HG03565 (cell line): ENCODE data around the gene RASSF8.
A peak's percentile ranks its signal among the peaks of the same experiment; 100 is the strongest.

ENCODE experiments used
- ATAC-seq: cut with Tn5 transposase; IDR thresholded peaks from one replicate; pipeline ENCODE4 v1.9.1; 2021; ENCODE audit warnings: mild to moderate bottlenecking, moderate library complexity; ENCODE audit not compliant: unreplicated experiment

The RASSF8 gene

DNA sequence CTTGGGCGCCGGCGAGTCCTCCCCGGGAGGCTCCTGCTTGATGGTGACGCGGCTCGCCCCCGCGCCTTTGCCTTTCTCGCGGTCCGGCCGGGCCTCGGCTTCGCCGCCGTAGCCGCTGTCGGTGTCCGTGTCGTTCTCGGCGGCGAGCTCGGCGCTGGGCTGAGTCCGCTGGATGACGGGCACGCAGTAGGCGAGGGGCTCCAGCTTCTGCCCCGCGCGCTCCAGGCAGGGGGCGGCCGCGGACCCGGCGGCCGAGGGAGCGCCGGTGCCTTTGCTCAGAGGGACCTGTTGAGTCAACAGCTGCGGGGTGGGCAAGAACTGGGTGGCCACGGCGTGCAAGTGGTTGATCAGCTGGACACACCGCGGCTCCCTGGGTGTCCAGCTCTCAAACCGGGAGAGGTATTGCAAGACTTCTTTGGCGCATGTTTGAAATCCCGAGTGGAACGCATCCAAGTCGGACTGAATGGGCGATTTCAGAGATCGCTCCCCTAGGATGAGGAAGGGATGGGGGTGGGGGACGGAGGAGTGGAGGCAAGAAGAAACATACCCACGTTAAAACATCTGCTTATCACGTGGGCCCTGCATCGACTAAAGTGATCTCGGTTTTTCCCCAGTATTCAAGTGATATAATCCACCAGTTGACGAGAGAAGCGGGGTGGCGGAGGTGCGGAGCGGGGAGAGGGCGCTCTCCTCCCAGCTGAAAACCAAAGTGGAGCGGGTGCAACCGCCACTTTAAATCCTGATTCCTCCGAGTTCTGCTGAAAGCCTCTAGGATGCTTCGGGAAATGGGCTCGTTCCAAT lies 164.4 kb downstream of the RASSF8 start:
- ATAC-seq = no peak

DNA sequence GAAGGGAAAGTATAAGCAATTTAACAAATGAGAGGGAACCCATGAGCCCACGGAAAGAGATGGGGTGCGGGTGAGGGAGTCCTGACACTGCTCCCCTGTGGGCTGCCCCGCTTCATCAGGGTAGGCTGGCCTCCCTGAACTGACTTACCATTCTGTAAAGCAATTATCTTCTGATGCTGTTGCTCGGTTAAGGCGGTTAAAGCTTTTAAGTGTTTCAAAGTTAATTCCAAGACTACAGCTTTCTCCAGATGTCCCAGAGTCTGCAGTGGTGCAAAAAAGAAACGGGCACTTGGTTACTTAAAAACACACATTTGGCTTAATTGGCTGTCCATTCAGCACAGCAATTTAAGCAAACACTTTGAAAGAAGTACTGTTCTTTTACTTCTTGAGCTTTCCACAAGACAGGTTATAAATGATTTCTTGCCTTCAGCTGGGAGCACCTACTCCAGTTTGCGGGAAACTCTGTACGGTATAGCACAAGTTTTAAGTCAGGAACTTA lies 165.0 kb downstream of the RASSF8 start:
- no peak for ATAC-seq

DNA sequence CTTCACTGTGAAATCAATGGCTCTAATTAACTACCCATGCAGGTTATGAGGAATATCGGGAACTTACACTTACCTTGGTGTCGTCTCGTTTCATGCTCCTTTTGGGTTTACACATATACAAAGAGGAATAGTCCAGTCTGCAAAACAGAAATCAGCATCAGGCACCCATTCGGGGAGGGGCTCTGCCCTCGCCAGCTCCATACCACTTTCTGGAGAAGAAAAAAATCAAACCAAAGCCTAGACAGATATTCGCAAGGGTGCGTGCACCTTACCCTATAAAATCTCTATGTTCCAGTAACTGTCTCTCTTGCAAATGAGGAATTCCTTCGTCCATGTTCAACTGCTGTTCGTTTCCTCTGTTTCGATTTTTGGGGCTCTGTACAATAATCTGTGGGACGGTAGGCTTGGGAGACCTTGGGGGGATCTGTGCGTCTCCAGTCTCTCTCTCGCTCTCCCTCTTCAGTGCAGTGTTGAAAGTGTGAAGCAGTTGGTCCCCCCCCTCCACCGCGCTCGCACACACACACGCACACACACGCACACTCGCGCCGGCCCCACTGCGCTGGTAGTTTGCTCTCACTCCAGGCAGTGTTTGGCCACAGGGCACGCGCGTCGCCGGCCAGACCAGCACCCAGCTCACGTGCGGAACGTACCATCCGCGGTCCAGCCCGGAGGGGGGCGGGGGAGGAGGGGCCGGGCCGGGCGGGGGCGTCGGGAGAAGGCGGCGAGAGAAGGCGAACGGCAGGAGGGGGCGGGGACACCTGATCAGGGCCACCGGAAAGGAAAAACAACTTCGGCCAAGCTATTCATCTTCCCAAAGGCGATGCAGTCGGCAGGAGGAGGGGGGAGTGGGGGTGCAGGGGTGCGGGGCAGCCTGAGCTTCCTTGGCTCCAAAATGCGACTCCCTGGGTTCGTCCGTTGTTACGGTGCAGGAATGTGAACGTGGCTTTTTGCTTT lies 166.2 kb downstream of the RASSF8 start, which contains the start of gene BHLHE41:
Gene BHLHE41 (minus strand): TSS at position 592 of the 954 bp plus-strand sequence. CDS start 258 bp downstream, at position 334.
- ATAC-seq = no peak

DNA sequence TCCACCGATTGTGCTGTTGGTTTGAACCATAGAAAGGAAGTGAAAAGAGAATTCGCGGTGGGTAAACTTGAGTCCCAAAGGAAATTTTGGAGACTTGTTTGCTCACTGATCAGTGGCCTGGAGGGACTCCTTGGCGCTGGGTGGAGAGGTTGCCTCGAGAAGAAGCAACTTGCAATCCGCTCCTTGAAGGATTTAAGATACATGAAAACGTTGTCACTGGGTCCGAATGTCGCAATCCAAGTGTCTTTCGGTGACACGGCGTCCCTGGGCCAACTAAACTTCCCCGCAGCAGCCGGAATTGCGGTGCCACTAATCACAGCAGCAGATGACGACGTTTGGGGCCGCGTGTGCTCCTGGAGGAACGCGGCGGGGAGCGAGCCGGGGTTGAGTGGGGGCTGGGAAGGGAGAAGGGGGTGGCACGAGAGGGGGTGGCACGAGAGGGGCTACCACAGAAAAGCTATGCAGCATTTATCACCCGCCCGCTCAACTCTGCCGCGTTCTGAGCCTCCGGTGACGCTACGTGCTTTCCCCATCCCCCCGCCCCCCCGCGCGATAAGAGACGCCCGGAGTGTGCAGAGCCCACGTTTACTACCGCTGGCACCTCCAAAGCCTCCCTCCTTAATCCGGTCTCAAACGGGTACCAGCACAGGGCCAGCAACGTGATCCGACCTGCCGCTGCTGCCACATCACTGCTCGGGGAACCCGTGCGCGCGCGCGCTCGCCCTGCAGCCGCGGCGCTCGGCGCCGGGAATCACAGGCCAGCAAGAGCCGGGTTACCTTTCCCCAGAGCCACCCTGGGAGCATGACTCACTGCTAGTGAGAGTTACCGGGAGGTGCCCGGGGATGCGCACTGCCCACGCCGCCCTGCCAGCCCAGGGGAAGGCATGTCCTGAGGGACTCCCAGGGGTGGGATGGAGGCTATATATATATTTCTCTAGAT lies 167.2 kb downstream of the RASSF8 start:
- ATAC-seq = peak; percentile 14

DNA sequence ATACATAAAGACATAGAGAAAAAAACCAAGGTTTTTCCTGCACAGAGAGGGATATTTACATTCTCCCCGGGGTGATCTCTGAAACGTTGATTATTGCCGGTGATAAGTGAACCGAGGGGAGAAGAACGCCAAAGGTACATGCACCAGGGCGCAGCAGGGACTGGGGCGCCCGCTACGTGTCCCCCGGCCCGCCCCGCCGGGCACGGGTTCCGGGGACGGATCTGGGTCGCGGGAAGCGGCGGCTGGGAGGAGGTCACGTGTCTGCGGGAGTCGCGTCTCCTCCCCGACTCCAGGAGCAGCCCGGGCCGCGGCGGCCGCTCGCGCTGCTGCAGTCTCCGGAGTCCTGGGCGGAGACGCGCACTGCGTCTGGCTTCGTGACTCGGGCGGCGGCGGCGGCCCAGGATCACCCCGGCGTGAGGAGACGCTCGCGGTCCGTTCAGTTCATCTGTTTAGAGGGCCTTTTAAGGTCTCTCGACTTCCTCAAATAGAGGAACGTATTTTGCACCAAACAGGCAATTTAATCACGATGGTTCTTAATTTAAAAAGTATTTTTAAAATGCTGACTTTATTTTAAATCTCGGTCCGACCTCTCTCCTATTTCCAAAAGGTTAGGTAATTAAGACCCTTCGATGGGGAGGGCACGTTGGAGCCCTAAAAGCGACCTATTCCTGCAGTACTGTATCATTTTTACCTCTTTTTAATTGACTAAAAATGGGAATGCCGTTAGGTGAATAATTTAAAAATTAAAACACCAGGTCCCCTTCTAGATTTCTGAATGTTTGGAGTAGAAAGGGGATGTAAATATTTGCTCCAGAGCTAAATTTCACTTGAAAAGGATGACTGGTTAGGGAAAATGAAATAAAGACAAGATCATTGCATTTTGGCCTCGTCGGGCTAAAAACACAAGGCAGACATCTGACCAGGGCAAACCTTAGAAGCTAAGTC lies 168.1 kb downstream of the RASSF8 start:
- ATAC-seq = peak; percentile 30

DNA sequence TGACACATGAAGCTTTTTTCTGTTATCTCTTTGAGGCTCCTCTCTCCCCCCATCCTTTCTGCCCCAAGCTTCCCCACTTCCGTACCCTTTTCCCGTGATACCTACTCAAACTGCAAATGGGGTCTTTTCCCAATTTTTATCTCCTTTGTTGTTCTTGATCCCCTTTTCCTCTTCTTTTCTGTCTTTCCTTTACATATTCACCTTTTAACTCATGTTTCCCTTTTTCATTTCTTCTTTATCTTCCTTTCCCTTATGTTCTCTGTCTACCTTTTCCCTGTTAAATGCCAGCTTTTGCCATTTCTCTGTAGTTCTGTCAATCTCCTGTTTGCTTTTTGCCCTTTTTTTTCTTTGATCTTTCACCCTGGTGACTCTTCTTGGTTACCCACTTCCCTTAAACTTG lies 168.9 kb downstream of the RASSF8 start:
- no peak for ATAC-seq

DNA sequence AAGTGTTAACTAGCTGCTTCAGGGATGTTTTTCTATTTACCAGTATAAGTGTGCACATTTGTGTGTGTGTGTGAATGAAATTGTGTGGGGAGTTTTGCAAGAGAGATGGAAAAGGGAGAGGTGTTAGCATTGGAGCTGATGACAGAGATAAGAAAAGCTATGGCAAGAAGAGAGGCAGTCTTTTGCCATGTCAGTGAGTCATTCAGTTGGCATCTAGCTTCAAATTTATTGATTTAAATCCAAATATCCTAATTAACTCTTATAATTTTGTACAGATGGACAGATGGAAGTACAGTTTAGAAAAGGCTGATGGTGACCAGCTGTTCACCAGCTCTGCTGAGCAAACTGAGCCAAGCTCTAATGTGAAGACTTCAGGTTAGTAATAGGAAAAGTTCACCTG lies 169.7 kb downstream of the RASSF8 start:
- no peak for ATAC-seq
